HEK293T (cell line): ENCODE measurements around the gene RFNG.

Experiments used
- CTCF ChIA-PET: fragments of 350-600 bp; formaldehyde crosslinking; extraction: SDS; loops from one replicate; lab custom pipeline; 2021; ENCODE audit warnings: antibody characterized with exemption, inconsistent platforms; lab: Yijun Ruan, JAX
- POLR2A ChIA-PET: fragments of 350-600 bp; formaldehyde crosslinking; extraction: SDS; loops from one replicate; lab custom pipeline; 2020; ENCODE audit warnings: antibody characterized with exemption, inconsistent platforms; lab: Yijun Ruan, JAX
- DNase-seq: peaks from one replicate; pipeline ENCODE4 v3.0.0; 2012; ENCODE audit warnings: mixed read lengths; ENCODE audit errors: extremely low spot score
- ARNT ChIP-seq: fragments of 450-650 bp; IDR thresholded peaks from 2 replicates; pipeline ENCODE4 v1.6.1; 2017; ENCODE audit warnings: mild to moderate bottlenecking
- BHLHE40 ChIP-seq: fragments of 450-650 bp; IDR thresholded peaks from 2 replicates; pipeline ENCODE4 v1.6.1; 2016; ENCODE audit warnings: mild to moderate bottlenecking, moderate library complexity, borderline replicate concordance
- CTBP1 ChIP-seq: fragments of 450-650 bp; IDR thresholded peaks from 2 replicates; pipeline ENCODE4 v1.6.1; 2016; ENCODE audit warnings: borderline replicate concordance
- ELF4 ChIP-seq: fragments of 450-650 bp; IDR thresholded peaks from 2 replicates; pipeline ENCODE4 v1.6.1; 2017; ENCODE audit warnings: antibody characterized with exemption
- FOXA1 ChIP-seq: fragments of 450-650 bp; IDR thresholded peaks from 2 replicates; pipeline ENCODE4 v1.6.1; 2016; ENCODE audit warnings: mild to moderate bottlenecking
- FOXK2 ChIP-seq: fragments of 450-650 bp; IDR thresholded peaks from 2 replicates; pipeline ENCODE4 v1.6.1; 2016; ENCODE audit warnings: mild to moderate bottlenecking
- FOXM1 ChIP-seq: fragments of 450-650 bp; IDR thresholded peaks from 2 replicates; pipeline ENCODE4 v1.6.1; 2017; ENCODE audit warnings: mild to moderate bottlenecking, borderline replicate concordance
- HDGF ChIP-seq: fragments of 450-650 bp; IDR thresholded peaks from 2 replicates; pipeline ENCODE4 v1.6.1; 2017; ENCODE audit warnings: antibody characterized with exemption, borderline replicate concordance
- L3MBTL2 ChIP-seq: fragments of 450-650 bp; conservative IDR thresholded peaks from 2 replicates; pipeline ENCODE4 v1.6.1; 2016; ENCODE audit warnings: mild to moderate bottlenecking
- LEF1 ChIP-seq: fragments of 450-650 bp; IDR thresholded peaks from 2 replicates; pipeline ENCODE4 v1.6.1; 2017; ENCODE audit warnings: mild to moderate bottlenecking, borderline replicate concordance
- NFRKB ChIP-seq: fragments of 450-650 bp; IDR thresholded peaks from 2 replicates; pipeline ENCODE4 v1.6.1; 2016; ENCODE audit warnings: mild to moderate bottlenecking, moderate library complexity
- PKNOX1 ChIP-seq: fragments of 450-650 bp; IDR thresholded peaks from 2 replicates; pipeline ENCODE4 v1.6.1; 2016
- SP1 ChIP-seq: fragments of 450-650 bp; IDR thresholded peaks from 2 replicates; pipeline ENCODE4 v1.6.1; 2017
- SUZ12 ChIP-seq: fragments of 450-650 bp; IDR thresholded peaks from 2 replicates; pipeline ENCODE4 v1.6.1; 2016; ENCODE audit warnings: mild to moderate bottlenecking
- TARDBP ChIP-seq: fragments of 450-650 bp; IDR thresholded peaks from 2 replicates; pipeline ENCODE4 v1.6.1; 2016
- ZNF384 ChIP-seq: fragments of 450-650 bp; IDR thresholded peaks from 2 replicates; pipeline ENCODE4 v1.6.1; 2016

RFNG gene

GRCh38 chr17:81999976-82000802, 51.4 kb downstream of the RFNG start:
- ChIA-PET CTCF (no interaction called here), POLR2A (no interaction called here)
- TF ChIP-seq BHLHE40 = no peak
- no peak for TF ChIP-seq ARNT
- TF ChIP-seq ELF4 = no peak
- no peak for TF ChIP-seq LEF1
- no peak for TF ChIP-seq FOXK2
- TF ChIP-seq FOXA1 = no peak
- no peak for TF ChIP-seq SP1
- no peak for TF ChIP-seq ZNF384
- no peak for TF ChIP-seq CTBP1
- TF ChIP-seq HDGF = no peak
- TF ChIP-seq L3MBTL2 = no peak
- TF ChIP-seq TARDBP = no peak
- TF ChIP-seq SUZ12 = no peak
- TF ChIP-seq NFRKB = no peak
- no peak for TF ChIP-seq FOXM1
- TF ChIP-seq PKNOX1 = no peak
- no peak for DNase-seq

GRCh38 chr17:81999587-81999975, 52.0 kb downstream of the RFNG start:
- CTCF ChIA-PET = no interaction called here
- TF ChIP-seq L3MBTL2 (no peak), ZNF384 (no peak), PKNOX1 (no peak), CTBP1 (no peak), SP1 (no peak), NFRKB (no peak), LEF1 (no peak), FOXM1 (no peak), FOXA1 (no peak), FOXK2 (no peak), BHLHE40 (no peak), ARNT (no peak), HDGF (no peak), TARDBP (no peak), SUZ12 (no peak), ELF4 (no peak)
- POLR2A ChIA-PET = no interaction called here
- no peak for DNase-seq

GRCh38 chr17:81998691-81999438, 52.7 kb downstream of the RFNG start:
- no peak for TF ChIP-seq SUZ12
- no peak for TF ChIP-seq PKNOX1
- no peak for TF ChIP-seq ELF4
- no peak for TF ChIP-seq NFRKB
- no peak for TF ChIP-seq LEF1
- TF ChIP-seq FOXK2 = no peak
- no peak for TF ChIP-seq SP1
- no peak for TF ChIP-seq CTBP1
- TF ChIP-seq L3MBTL2 = no peak
- no peak for TF ChIP-seq FOXM1
- CTCF ChIA-PET = no interaction called here

GRCh38 chr17:81998212-81998611, 53.4 kb downstream of the RFNG start:
- TF ChIP-seq TARDBP (no peak), BHLHE40 (no peak), CTBP1 (no peak), SUZ12 (no peak), HDGF (no peak), ELF4 (no peak), SP1 (no peak), ARNT (no peak), FOXA1 (no peak), LEF1 (no peak), L3MBTL2 (no peak), NFRKB (no peak), PKNOX1 (no peak), ZNF384 (no peak), FOXM1 (no peak), FOXK2 (no peak)
- DNase-seq = no peak
- CTCF ChIA-PET = no interaction called here
- POLR2A ChIA-PET = no interaction called here

More at GRCh38 chr17:81998691-81999438, 52.7 kb downstream of the RFNG start:
- POLR2A ChIA-PET = no interaction called here
- DNase-seq = no peak
